AG09319 (cell line): ENCODE data around the gene CDH15.

Experiments
- DNase-seq: peaks from one replicate; pipeline ENCODE4 v3.0.0-alpha.2; 2010; ENCODE audit warnings: low read depth; ENCODE audit errors: extremely low read depth
- CTCF ChIP-seq: IDR thresholded peaks from 2 replicates; pipeline ENCODE4 v1.5.1; 2011; ENCODE audit warnings: low read depth, mild to moderate bottlenecking, inconsistent platforms, low read length, moderate library complexity

The CDH15 gene

GRCh38 chr16:89172171-89172527 is 601 bp downstream of the CDH15 start:
- no peak for TF ChIP-seq CTCF
- DNase-seq, result no peak

- no peak for DNase-seq
- TF ChIP-seq CTCF, result no peak
Observed at GRCh38 chr16:89172528-89173173, 1.1 kb downstream of the CDH15 start.

DNA sequence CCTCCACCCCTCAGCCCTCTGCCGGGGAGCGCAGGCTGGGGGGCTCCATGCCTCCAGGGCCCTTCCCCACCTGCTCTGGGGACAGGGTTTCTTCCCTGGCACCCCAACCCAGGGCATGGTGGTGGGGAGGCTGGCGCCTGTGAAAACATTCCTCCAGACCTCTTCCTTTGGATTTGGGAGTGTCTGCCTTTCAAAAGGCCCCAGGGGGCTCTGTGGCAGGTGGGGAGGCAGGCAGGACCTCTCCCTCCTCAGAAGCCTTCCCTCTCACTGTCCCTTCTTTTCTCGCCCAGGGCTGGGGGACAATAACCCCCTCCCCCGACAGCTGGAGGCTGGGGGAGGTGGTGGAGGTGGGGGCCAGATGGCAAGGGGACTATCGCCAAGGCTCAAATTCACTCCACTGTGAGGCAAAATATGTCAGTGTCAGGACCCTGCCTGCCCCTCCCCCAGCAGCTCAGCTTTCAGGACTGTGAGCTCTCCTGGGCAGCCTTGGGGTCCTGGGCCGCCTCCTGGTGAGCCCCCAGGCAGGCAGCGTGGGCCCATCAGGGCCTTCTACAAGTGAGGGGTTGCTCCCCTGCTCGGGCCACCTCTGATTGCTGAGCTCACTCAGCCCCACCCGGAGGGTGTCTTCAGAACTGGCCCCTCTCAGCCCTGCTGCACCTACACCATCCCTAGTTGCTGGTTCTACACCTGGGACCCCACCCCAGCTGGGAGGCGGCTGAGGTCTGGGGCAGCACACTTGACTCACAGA is 1.8 kb downstream of the CDH15 start:
- no peak for TF ChIP-seq CTCF
- no peak for DNase-seq

DNA sequence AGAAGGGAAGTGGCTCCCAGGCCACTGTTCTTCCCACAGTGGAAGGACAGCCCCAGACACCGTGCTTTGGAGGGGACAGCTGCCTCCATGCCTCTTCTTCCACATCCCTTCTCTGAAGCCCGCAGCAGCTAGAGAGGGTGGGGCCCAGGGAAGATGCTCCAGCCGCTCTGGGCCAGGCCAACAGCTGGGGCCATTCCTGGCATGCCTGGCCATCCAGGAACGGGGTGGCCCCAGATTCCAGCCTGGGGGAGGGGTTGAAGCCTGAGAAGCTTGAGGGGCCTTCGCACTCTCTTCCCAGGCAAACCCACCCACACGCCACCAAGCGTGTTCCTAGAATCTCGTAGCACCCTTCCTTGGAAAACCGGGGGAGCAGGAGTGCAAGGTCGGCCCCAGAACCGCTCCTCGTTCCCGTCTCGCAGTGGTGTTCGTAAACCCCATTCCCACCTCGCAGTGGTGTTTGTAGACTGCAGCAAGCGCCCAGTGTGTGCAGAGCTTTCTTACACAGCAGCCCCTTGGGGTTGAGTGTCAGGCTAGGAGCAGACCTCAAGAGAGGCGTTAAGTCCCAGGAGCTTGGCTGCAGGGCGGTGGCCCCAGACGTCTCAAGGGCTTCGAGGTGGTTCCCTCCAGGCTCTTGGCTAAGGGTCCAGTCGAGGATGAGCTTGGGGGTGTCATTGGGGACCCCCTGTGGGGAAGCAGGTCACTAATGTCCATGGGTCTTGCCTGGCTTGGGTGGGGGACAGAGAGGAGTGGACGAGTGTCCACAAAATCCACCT is 2.7 kb downstream of the CDH15 start:
- no peak for TF ChIP-seq CTCF
- DNase-seq, result no peak

GRCh38 chr16:89174877-89175276 is 3.3 kb downstream of the CDH15 start:
- no peak for DNase-seq

GRCh38 chr16:89175280-89176146 is 4.0 kb downstream of the CDH15 start:
- no peak for DNase-seq
- TF ChIP-seq CTCF, result no peak

More at GRCh38 chr16:89174877-89175276, 3.3 kb downstream of the CDH15 start:
- no peak for TF ChIP-seq CTCF
